Esophagus muscularis mucosa (tissue), 3 donors: ENCODE measurements around the gene BST1.

Experiments
- CTCF ChIP-seq, 3 experiments: fragments of 200-600 bp in 2 of 3; fragments of 450-650 bp in 1 of 3; sonication (generic) in 2 of 3; IDR thresholded peaks; one replicate each; pipeline ENCODE4 v1.5.1; 2017 to 2019; ENCODE audit warnings: antibody characterized with exemption in 3 of 3, mild to moderate bottlenecking in 2 of 3, moderate library complexity in 1 of 3
- EP300 ChIP-seq: sonication (generic); formaldehyde crosslinking; IDR thresholded peaks from one replicate; pipeline ENCODE4 v1.6.1; 2017; ENCODE audit warnings: antibody characterized with exemption

DNA sequence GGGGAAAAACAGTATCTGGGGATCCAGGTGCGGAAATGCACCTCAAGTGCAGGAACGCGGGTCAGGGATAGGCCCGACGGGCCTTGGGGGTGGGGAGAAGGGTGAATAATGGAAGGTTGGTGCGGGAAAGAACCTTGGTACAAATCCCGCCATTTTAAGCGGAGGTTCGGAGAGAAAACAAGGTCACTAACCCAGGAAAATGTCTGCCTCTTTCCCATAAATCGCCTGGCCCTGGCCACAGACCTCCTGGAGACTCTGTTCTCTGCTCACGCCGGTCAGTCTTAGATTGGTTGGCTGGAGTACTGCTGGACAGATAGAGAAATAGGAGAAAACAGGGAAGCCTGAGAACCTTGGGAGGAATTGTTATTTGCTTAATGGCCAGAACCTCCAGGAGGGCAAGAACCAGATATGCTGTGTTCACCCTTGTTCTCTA lies 46.8 kb upstream of the BST1 start:
- no peak for TF ChIP-seq CTCF (IDR thresholded peaks at IDR 0.05)
- no peak for TF ChIP-seq EP300
